GM18511 (cell line): ENCODE results near the gene DHRS7.

Experiments
- ATAC-seq: cut with Tn5 transposase; IDR thresholded peaks from one replicate; pipeline ENCODE4 v1.9.1; 2021; ENCODE audit warnings: mild to moderate bottlenecking, moderate library complexity; ENCODE audit not compliant: unreplicated experiment

The DHRS7 gene

GRCh38 chr14:60184905-60185555 is 19.8 kb upstream of the DHRS7 start:
- ATAC-seq = no peak

GRCh38 chr14:60184146-60184904 is 19.1 kb upstream of the DHRS7 start:
- peak; percentile 64 for ATAC-seq

GRCh38 chr14:60183741-60184140 is 18.5 kb upstream of the DHRS7 start:
- peak; percentile 55 for ATAC-seq

DNA sequence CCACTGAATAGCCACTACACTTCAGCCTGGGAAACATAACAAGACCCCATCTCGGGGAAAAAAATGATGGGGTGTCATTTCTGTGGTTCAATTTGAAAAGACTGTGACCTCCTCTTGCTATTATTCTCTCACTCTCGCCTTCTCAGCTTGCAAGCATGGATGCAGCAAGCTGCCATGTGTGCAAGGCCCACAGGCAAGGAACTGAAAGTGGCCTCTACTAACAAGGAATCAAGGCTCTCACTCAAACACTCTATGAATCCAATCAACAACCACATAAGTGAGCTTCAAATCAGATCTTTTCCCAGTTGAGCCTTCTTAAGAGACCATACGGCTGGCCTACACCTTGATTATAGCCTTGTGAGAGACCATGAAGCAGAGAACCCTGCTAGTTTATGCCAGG is 17.9 kb upstream of the DHRS7 start:
- ATAC-seq = peak; percentile 33

DNA sequence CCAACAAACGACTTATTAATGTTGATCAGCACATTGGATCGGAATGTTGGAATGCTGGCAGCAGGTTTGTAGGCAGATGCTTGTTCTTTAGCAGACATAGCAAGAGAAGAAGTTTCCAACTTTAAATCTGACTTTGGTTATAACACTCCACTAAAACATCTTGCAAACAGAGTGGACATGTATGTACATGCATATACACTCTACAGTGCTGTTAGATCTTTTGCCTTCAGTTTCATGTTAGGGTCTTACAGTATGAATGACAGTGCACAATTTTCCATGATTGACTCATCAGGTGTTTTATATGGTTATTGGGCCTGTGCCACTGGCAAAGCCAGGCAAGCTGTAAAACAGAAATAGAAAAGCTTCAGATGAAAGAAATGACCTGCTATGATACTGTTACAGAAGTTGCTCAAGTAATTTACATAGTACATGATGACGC is 14.3 kb upstream of the DHRS7 start:
- no peak for ATAC-seq

DNA sequence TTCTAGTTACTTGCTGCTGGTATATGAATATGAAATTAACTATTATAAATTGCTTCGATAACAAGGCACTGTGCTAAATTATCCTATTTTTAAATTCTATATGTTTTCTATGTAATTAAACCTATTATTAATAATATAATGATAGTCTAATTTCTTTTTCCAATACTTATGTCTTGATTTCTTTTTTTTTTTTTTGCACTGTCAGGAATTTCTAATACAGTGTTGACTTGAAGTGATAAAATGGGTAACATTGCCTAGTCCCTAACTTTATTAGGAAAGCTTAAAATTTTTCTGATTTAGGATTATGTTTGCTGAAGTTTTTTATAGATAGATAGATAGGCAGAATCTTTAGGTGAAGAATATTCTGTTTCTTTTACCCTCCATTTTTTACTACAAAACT is 13.6 kb upstream of the DHRS7 start:
- ATAC-seq = no peak

GRCh38 chr14:60178164-60178563 is 13.0 kb upstream of the DHRS7 start:
- ATAC-seq = no peak

DNA sequence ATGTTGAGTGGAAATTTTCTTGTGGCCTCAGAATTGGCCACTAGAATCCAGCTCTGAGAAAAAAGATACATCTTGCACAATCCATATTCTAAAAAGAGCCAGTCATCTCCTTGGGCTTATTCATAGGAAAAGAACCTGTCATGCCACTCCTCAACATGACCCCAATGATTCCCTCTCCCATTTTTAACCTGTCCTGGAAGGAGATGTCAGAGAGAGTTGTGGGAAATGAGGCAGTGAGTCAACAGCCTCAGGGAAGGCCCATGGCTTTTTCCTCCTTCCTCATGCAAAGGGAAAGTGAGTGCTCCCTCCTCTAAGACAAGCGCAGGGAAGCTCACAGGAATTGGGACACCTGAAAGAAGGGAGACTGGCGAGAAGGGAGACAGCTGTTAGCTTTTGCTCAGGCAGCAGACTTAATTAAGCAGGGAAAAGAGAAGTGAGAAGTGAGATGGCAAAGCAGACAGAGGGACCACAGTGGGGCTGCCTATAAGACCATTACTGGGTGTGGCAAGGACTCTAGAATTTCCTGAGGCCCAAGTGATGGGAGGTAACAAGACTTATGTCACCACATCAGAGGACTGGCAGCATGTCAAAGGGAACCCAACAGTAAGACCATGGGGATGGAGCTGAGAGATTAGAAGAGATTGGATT is 10.2 kb upstream of the DHRS7 start:
- no peak for ATAC-seq

DNA sequence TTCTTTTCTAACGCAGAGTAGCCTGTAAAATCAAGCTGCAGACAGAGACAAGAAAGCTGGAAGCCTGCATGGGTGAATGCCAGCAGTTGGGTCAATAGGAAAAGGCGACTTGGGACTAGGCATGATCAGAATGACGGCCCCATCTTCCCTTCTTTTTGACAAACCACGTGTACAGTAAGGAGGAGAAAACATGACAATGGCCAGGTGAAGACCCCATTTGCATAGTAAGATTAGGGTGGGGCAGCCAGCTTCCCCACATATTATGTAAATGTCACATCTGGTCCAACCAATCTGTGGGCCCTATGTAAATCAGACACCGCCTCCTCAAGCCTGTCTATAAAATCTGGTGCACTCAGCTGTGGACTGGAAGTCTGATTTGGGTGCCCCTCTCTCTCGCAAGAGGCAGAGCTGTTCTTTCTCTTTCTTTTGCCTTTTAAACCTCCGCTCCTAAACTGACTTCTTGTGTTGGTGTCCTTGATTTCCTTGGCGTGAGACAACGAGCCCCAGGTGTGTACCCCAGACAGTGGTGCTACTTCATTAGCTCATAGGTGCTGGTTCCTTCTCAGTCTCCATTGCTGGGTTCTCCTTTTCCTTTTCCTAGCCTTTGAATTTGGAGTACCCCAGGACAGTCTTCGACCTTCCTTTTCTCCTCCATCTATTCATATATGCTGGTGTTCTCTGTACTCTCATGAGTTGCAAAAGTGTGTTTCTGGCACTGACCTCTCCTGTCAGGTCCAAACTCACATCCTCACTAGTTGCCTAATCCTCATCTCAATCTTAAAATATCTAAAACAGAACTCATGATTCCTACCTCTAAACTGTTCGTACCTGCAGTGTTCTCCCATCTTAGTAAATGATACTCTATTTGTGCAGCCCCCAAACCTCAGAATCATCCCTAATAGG is 9.4 kb upstream of the DHRS7 start:
- ATAC-seq = no peak

GRCh38 chr14:60171690-60172089 is 6.5 kb upstream of the DHRS7 start:
- no peak for ATAC-seq

DNA sequence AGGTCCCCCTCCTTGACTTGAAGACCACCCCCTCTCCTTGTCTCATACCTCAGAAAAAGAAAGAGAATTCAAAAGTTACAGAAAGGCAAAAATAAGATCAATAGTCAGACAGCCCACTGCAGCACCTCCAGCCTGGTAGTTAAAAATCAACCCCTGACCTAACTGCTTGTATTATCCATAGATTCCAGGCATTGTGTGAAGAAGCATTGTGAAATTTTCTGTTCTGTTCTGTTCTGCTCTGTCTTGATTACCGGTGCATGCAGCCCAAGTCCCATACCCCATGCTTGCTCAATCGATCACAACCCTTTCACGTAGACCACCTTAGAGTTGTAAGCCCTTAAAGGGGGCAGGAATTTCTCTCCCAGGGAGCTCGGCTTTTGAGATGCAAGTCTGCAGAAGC is 5.8 kb upstream of the DHRS7 start:
- no peak for ATAC-seq

DNA sequence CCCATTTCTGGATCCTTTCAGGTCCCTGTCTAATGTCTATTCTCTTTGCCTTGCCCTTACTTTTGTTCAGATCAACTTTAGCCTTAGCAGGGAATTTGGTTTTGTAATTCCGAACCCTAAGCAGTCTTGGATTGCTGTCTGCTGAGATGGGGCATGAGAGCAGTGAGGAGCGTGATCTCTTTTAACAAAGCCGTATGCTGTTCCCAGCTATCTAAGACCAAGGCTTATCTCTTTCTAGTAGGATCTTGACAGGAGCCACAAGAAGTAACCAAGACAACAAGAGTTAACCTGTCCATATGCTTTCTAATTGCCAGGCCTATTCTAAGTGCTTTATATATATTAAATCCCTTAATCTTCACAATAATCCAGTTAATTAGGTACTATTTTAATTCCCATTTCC is 4.5 kb upstream of the DHRS7 start:
- no peak for ATAC-seq

- ATAC-seq = no peak
Measured at GRCh38 chr14:60166142-60166541, 944 bp upstream of the DHRS7 start.

- peak; percentile 11 for ATAC-seq
Measured at GRCh38 chr14:60165547-60165876, 314 bp upstream of the DHRS7 start.

DNA sequence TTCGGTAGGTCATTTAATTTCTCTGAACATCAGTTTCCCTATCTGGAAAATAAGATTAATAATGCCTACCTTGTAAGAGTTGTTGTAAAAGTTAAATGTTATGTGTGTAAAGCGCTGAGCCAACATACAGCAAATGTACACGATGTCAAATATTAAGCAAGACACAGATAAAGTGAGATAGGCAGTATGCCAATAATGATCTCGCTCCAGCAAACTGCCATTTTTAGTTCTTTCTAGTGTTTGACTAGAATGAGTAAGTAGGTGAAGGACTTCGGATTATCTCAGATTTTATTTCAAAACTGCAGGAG is 840 bp downstream of the DHRS7 start:
- ATAC-seq = peak; percentile 23

GRCh38 chr14:60163693-60164092 is 1.5 kb downstream of the DHRS7 start:
- ATAC-seq = no peak

DNA sequence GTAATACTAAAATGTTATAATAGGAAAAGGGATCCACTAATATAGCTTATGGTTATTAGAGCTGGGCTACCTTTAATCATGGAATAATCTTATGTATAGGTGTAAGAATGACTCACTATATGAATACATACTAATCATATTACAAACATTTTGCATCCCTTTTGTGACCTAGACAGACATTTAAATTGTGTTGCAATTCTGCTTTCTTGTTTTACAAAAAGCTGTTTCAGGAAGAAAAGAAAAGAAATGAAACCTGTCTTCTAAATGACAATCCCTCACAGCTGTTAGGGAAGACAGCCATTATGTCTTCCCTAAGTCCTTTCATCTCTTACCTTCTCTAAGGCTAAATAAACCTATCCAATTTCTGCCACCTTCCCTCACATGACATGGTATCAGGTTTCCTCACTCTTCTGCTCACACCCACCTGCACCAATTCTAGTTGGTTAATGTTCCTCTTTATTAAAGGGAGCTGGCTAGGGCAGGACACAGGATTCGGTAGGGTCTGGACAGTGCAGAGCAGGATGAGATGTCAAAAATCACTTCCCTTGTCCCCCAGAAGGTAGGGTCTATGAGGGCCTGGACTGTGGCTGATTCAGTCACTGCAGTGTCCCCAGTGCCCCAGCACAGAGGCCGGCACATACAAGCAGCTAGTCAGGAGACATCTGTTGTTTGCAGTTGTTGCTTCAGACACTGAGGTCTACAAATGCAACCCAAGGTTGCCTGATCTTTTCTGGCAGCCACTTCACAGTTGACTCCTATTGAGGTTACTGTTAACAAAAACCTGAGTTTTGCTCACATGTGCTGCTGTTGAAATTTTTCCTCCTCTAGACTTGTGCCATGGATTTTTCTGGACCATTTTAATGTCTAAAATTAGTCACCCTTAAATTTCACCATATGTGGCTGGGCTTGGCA is 3.7 kb downstream of the DHRS7 start:
- no peak for ATAC-seq

GRCh38 chr14:60160422-60160821 is 4.8 kb downstream of the DHRS7 start:
- no peak for ATAC-seq

- no peak for ATAC-seq
Measured at GRCh38 chr14:60154671-60155070, 10.5 kb downstream of the DHRS7 start.

- ATAC-seq = no peak
Measured at GRCh38 chr14:60153991-60154390, 11.2 kb downstream of the DHRS7 start.
